Osteoblast (primary cell): ENCODE measurements around the gene RIPOR3. TPM values are rescaled to one million over a fixed set of nuclear protein-coding genes. Genes with fewer than 3 reads are reported as not detected.
A peak's percentile ranks its signal among the peaks of the same experiment; 100 is the strongest.

ENCODE experiments used
- DNase-seq: peaks from one replicate; pipeline ENCODE4 v3.0.0; 2011; ENCODE audit warnings: low spot score, mixed read lengths; ENCODE audit not compliant: insufficient read length; ENCODE audit errors: missing footprints
- H2AFZ ChIP-seq: 2 replicates; pipeline ENCODE4 v1.6.0; 2011; ENCODE audit warnings: mild to moderate bottlenecking, low read length
- H3K27ac ChIP-seq: 2 replicates; pipeline ENCODE4 v1.5.1; 2011; ENCODE audit warnings: mild to moderate bottlenecking, low read depth, low read length, moderate library complexity
- H3K27me3 ChIP-seq: 2 replicates; pipeline ENCODE4 v1.6.0; 2012; ENCODE audit warnings: mild to moderate bottlenecking, control low read depth, inconsistent platforms, low read length, moderate library complexity; ENCODE audit not compliant: insufficient read depth
- H3K36me3 ChIP-seq: 2 replicates; pipeline ENCODE4 v1.5.1; 2011; ENCODE audit warnings: mild to moderate bottlenecking, low read length, control low read depth, moderate library complexity; ENCODE audit not compliant: insufficient read depth
- H3K4me1 ChIP-seq: 2 replicates; pipeline ENCODE4 v1.5.1; 2011; ENCODE audit warnings: mild to moderate bottlenecking, low read length, control low read depth, moderate library complexity; ENCODE audit not compliant: insufficient read depth
- H3K4me2 ChIP-seq: 2 replicates; pipeline ENCODE4 v1.6.0; 2011; ENCODE audit warnings: mild to moderate bottlenecking, low read length; ENCODE audit not compliant: insufficient read depth
- H3K4me3 ChIP-seq: fragments of 200-600 bp; sonication (generic); 3 replicates; pipeline ENCODE4 v1.5.1; 2012; ENCODE audit warnings: mild to moderate bottlenecking, low read length, inconsistent platforms; ENCODE audit not compliant: insufficient read depth
- H3K79me2 ChIP-seq: 2 replicates; pipeline ENCODE4 v1.6.0; 2012; ENCODE audit warnings: mild to moderate bottlenecking, low read length, control low read depth, inconsistent platforms; ENCODE audit not compliant: insufficient read depth
- H3K9me3 ChIP-seq: 2 replicates; pipeline ENCODE4 v1.5.1; 2011; ENCODE audit warnings: low read depth, low read length, control low read depth
- H4K20me1 ChIP-seq: 2 replicates; pipeline ENCODE4 v1.6.0; 2012; ENCODE audit warnings: mild to moderate bottlenecking, low read length, control low read depth; ENCODE audit not compliant: insufficient read depth
- total RNA-seq: library from RNA; depleted of rRNA; stranded (reverse); fragments of >200 nt; gene quantifications from 2 replicates; pipeline ENCODE4 v1.2.3, GENCODE V29; 2012
- TF ChIP-seq, protein P1 (sequence below): IDR thresholded peaks from 2 replicates; pipeline ENCODE4 v1.5.1; 2011; ENCODE audit warnings: mild to moderate bottlenecking, low read depth, low read length, moderate library complexity; ENCODE audit errors: extremely low read depth

The RIPOR3 gene
- total RNA-seq, 1 donor, result 1.1 TPM

DNA sequence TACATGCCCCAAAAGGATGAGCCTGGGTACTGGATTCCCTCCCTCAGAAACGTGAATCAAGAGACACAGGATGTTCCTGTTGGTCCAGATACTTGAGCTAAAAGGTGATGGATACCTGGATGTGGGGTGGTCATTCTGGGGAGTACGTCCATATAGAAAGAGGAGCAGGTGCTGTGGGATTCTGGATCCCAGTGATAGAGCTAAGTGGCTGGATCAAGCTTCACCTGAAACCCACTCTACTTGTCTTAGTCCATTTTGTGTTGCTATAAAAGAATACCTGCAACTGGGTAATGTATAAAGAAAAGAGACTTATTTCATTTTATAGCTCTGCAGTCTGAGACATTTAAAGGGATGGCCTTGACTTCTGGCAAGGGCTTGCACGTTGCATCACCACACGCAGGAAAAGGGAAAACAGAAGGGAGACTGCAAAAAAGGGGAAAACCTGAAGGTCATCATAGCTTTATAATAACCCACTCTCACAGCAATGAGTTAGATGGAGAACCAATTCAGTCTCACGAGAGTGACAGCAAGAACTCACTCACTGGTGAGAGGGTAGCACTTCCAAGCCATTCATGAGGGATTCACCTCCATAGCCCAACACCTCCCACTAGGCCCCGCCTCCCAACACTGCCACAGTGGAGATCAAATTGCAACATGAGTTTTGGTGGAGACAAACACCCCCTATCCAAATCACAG is 31.2 kb downstream of the RIPOR3 start:
- DNase-seq, result no peak
- H3K79me2 ChIP-seq, result no peaks in the 10 kb centered on the region
- no peak overlapping the region for H3K27ac ChIP-seq
- no peak overlapping the region for H2AFZ ChIP-seq
- H4K20me1 ChIP-seq, result no peaks in the 10 kb centered on the region
- no peak overlapping the region for H3K4me3 ChIP-seq
- no peaks in the 10 kb centered on the region for H3K36me3 ChIP-seq
- TF ChIP-seq, protein P1, sequence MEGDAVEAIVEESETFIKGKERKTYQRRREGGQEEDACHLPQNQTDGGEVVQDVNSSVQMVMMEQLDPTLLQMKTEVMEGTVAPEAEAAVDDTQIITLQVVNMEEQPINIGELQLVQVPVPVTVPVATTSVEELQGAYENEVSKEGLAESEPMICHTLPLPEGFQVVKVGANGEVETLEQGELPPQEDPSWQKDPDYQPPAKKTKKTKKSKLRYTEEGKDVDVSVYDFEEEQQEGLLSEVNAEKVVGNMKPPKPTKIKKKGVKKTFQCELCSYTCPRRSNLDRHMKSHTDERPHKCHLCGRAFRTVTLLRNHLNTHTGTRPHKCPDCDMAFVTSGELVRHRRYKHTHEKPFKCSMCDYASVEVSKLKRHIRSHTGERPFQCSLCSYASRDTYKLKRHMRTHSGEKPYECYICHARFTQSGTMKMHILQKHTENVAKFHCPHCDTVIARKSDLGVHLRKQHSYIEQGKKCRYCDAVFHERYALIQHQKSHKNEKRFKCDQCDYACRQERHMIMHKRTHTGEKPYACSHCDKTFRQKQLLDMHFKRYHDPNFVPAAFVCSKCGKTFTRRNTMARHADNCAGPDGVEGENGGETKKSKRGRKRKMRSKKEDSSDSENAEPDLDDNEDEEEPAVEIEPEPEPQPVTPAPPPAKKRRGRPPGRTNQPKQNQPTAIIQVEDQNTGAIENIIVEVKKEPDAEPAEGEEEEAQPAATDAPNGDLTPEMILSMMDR, result no peak
- no peaks in the 10 kb centered on the region for H3K27me3 ChIP-seq
- H3K4me1 ChIP-seq, result peaks cover 13% of the 10 kb centered on the region
- no peak overlapping the region for H3K4me2 ChIP-seq
- H3K9me3 ChIP-seq, result no peaks in the 10 kb centered on the region

DNA sequence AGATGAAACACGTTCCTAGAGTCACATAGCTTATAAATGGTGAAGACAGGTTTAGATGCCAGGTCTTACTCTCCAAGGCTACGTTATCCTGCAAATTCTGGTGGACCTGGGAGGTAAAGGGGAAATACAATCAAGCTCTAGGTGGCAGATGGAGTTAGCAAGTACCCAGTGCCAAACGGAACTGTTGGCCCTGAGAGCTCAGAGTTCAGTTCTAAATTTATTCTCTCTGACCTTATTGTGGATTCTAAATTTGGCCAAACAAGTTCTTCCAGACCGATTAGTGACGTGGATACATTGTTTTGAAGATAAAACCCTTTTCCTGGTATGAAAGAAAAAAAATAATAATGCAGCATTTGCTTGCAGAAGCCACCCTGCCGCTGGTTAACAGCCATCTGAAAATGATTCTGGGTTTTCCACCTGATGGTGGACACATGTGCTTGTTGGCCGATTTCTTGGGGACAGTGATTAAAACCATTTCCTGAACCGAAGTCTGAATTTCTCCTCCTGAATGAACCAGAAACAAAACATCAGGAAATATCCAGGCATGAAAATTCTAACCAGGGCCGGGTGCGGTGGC is 32.5 kb downstream of the RIPOR3 start:
- TF ChIP-seq, protein P1, result no peak
- H3K9me3 ChIP-seq, result no peaks in the 10 kb centered on the region
- no peaks in the 10 kb centered on the region for H4K20me1 ChIP-seq
- H3K79me2 ChIP-seq, result no peaks in the 10 kb centered on the region
- H3K4me1 ChIP-seq, result peaks cover 16% of the 10 kb centered on the region
- no peak for DNase-seq
- no peak overlapping the region for H2AFZ ChIP-seq
- no peak overlapping the region for H3K27ac ChIP-seq
- no peak overlapping the region for H3K4me3 ChIP-seq
- H3K4me2 ChIP-seq, result no peak overlapping the region
- no peaks in the 10 kb centered on the region for H3K27me3 ChIP-seq
- H3K36me3 ChIP-seq, result no peaks in the 10 kb centered on the region

DNA sequence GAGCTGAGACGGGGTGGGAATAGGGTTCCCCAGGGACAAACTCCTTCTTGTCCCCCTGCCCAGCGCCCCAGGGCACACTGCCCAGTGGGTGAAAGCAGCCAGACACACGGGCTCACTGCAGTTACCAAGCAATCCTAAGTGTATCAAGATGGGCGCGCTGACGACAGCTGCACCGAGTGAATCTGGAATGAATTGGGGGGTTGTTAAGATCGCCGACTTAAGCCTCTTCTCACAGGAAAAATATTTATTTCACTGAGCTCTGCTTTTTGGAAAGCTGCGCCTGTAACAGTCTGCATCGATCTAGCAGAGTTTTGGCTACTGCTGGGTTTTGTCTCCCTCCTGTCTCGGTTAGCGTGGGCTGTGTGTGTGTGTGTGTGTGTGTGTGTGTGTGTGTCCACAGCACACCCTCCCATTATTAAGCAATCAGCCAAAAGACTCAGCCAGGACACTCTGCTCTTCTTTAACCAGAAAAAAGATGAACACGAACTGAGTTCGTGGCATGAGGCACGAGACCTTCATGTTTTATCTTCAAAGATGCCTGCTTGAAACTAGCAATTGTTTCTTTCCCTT is 35.9 kb downstream of the RIPOR3 start:
- Histone ChIP-seq H3K4me3 (peak overlapping the region; percentile 53), H3K27me3 (no peaks in the 10 kb centered on the region), H3K27ac (peak overlapping the region; percentile 67), H3K4me2 (peak overlapping the region; percentile 81), H4K20me1 (no peaks in the 10 kb centered on the region), H3K9me3 (no peaks in the 10 kb centered on the region), H3K79me2 (no peaks in the 10 kb centered on the region), H2AFZ (peak overlapping the region; percentile 91), H3K4me1 (peaks cover 13% of the 10 kb centered on the region), H3K36me3 (no peaks in the 10 kb centered on the region)
- TF ChIP-seq, protein P1, result no peak
- no peak for DNase-seq

DNA sequence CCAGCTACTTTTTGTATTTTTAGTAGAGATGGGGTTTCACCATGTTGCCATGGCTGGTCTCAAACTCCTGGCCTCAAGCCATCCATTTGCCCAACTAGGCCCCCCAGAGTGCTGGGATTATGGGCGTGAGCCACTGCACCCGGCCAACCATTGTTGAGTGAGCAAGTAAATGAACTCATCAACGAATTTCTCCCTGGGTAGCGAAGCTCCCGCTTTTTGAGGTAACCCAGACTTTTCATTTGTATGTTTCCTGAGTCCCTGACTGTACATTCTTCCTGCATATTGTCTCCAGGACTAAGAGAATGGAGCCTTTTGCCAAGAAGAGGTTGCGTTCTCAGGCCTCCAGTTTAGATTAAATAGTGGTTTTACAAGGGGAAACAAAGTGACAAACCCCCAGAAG is 36.4 kb downstream of the RIPOR3 start:
- Histone ChIP-seq H3K36me3 (no peaks in the 10 kb centered on the region), H3K9me3 (no peaks in the 10 kb centered on the region), H3K27me3 (no peaks in the 10 kb centered on the region), H2AFZ (peak overlapping the region; percentile 91), H3K79me2 (no peaks in the 10 kb centered on the region), H3K4me2 (peak overlapping the region; percentile 81), H4K20me1 (no peaks in the 10 kb centered on the region), H3K4me3 (peak overlapping the region; percentile 53), H3K4me1 (peaks cover 13% of the 10 kb centered on the region), H3K27ac (peak overlapping the region; percentile 67)
- TF ChIP-seq, protein P1, result no peak
- DNase-seq, result no peak
